HL-60/S4 (cell line): ENCODE results near the gene PDCD6IP.
"Not testable (repeated sequence)": the region's sequence is repeated elsewhere in the genome, so short reads cannot be mapped to it uniquely, and the experiment has no call there.

Source experiments
- in situ Hi-C: fragments of 300-500 bp; cut with MboI; formaldehyde crosslinking; loops from 2 replicates; pipeline ENCODE4 v1.14.3; 2022; ENCODE audit warnings: low sequenced_read_pairs

Gene PDCD6IP

GRCh38 chr3:33792167-33792892, 6.1 kb upstream of the PDCD6IP start:
- in situ Hi-C loops: loop anchor here (25.0 kb wide), 1 partner anchor 655 kb away; no protein-coding TSS in a partner anchor

GRCh38 chr3:33795131-33795530, 3.3 kb upstream of the PDCD6IP start:
- in situ Hi-C loops: loop anchor here (25.0 kb wide), 1 partner anchor 658 kb away; no protein-coding TSS in a partner anchor

GRCh38 chr3:33795856-33796536, 2.4 kb upstream of the PDCD6IP start:
- in situ Hi-C loops: loop anchor here (25.0 kb wide), 1 partner anchor 659 kb away; no protein-coding TSS in a partner anchor

- in situ Hi-C loops: loop anchor here (25.0 kb wide), 1 partner anchor 661 kb away; no protein-coding TSS in a partner anchor
Observed at GRCh38 chr3:33798113-33798417, 365 bp upstream of the PDCD6IP start.

- in situ Hi-C loops: loop anchor here (25.0 kb wide), 1 partner anchor 662 kb away; no protein-coding TSS in a partner anchor
Observed at GRCh38 chr3:33799202-33799551, 747 bp downstream of the PDCD6IP start.

GRCh38 chr3:33803252-33803651, 4.8 kb downstream of the PDCD6IP start:
- in situ Hi-C loops: no loop called here

- in situ Hi-C loops: no loop called here
Observed at GRCh38 chr3:33803894-33804526, 5.6 kb downstream of the PDCD6IP start.

- in situ Hi-C loops: no loop called here
Observed at GRCh38 chr3:33807191-33807590, 8.8 kb downstream of the PDCD6IP start.

- in situ Hi-C loops: no loop called here
Observed at GRCh38 chr3:33808559-33808958, 10.1 kb downstream of the PDCD6IP start.

GRCh38 chr3:33810545-33810944, 12.1 kb downstream of the PDCD6IP start:
- in situ Hi-C loops: no loop called here

- in situ Hi-C loops: no loop called here
Observed at GRCh38 chr3:33821989-33822388, 23.6 kb downstream of the PDCD6IP start.

GRCh38 chr3:33823821-33824220, 25.4 kb downstream of the PDCD6IP start:
- in situ Hi-C loops: no loop called here

GRCh38 chr3:33825111-33825510, 26.7 kb downstream of the PDCD6IP start:
- in situ Hi-C loops: no loop called here

- in situ Hi-C loops: no loop called here
Observed at GRCh38 chr3:33826206-33826605, 27.8 kb downstream of the PDCD6IP start.

- in situ Hi-C loops: no loop called here
Observed at GRCh38 chr3:33826688-33827087, 28.3 kb downstream of the PDCD6IP start.

GRCh38 chr3:33829720-33830119, 31.3 kb downstream of the PDCD6IP start:
- in situ Hi-C loops: no loop called here

GRCh38 chr3:33831053-33831452, 32.6 kb downstream of the PDCD6IP start:
- in situ Hi-C loops: no loop called here

- in situ Hi-C loops: no loop called here
Observed at GRCh38 chr3:33833408-33834095, 35.1 kb downstream of the PDCD6IP start.

- in situ Hi-C loops: no loop called here
Observed at GRCh38 chr3:33834096-33834453, 35.6 kb downstream of the PDCD6IP start.

- in situ Hi-C loops: not testable (repeated sequence)
Observed at GRCh38 chr3:33837182-33837581, 38.8 kb downstream of the PDCD6IP start.

- in situ Hi-C loops: no loop called here
Observed at GRCh38 chr3:33839283-33839682, 40.9 kb downstream of the PDCD6IP start.
